ENCODE results near the gene SRSF11.

SRSF11 gene

DNA sequence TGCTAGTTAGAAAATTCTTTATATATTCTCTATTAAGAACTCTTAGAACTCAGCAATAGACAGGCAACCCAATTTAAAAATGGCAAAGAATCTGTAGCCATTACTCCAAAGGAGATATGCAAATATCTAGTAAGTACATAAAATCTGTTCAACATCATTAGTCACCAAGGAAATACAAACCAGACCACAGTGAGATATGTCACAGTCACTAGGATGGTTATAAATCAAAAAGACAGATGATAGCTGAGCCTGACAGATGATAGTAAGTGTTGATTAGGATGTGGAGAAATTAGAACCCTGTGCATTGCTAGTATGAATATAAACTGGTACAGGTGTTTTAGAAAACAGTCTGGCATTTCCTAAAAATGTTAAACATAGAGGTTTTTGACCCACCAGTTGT is 26.6 kb downstream of the SRSF11 start:
- Histone ChIP-seq H3K14ac (ENCODE audit: low read length) (no peak overlapping the region), H3K23ac (ENCODE audit: low read length) (no peak overlapping the region), H2AK5ac (ENCODE audit: low read length) (no peak overlapping the region), H3K4me1 (ENCODE audit: control insufficient read depth in 1 of 2, insufficient read depth in 2 of 2, low read length in 2 of 2) (no peaks in the 10 kb centered on the region), H2BK12ac (ENCODE audit: low read length) (no peak overlapping the region), H3K4me3 (ENCODE audit: low read depth, low read length) (no peak overlapping the region), H3K4ac (ENCODE audit: low read depth, low read length) (no peak overlapping the region), H4K8ac (ENCODE audit: low read depth, low read length) (no peak overlapping the region), H3K79me2 (ENCODE audit: control insufficient read depth, insufficient read depth, low read length, poor library complexity) (no peaks in the 10 kb centered on the region), H3K27ac (ENCODE audit: low read depth, low read length) (no peak overlapping the region), H2AFZ (ENCODE audit: insufficient read depth, low read length, poor library complexity) (no peak overlapping the region), H3K4me2 (ENCODE audit: low read length) (no peak overlapping the region), H3K36me3 (ENCODE audit: control insufficient read depth in 1 of 2, insufficient read depth in 2 of 2, low read length in 2 of 2) (peaks cover 10 to 20% of the 10 kb centered on the region in 2 experiments), H2BK5ac (ENCODE audit: low read depth, low read length, poor library complexity) (no peak overlapping the region), H3K18ac (ENCODE audit: low read length) (no peak overlapping the region), H3K79me1 (ENCODE audit: low read length) (no peaks in the 10 kb centered on the region), H2BK120ac (ENCODE audit: insufficient read depth, low read length, poor library complexity) (no peak overlapping the region), H3K9me3 (ENCODE audit: insufficient read depth, low read depth, low read length) (no peaks in the 10 kb centered on the region), H4K91ac (ENCODE audit: low read depth, low read length) (no peak overlapping the region), H4K12ac (ENCODE audit: low read depth, low read length) (no peak overlapping the region), H3K9ac (ENCODE audit: low read length) (no peak overlapping the region), H3K27me3 (ENCODE audit: insufficient read depth, low read length) (no peaks in the 10 kb centered on the region)
- no peak for DNase-seq

DNA sequence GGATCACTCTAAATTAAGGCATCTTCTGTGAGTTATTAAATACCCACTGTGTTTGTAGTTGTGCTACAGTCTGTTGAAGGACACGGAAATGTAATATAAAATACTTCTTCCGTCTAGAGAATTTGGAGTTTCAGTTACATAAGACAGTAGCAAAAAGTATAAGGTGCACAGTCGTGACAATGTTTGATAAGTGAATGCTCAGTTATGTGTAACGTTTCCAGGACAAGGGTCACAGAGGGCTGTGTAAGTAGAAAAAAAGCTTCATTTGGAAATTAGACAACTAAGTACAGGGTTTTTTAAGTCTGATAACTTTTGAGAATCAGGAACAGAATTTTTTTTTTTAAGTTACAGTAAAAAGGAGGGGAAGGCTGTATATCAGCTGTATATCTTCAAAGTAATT is 27.5 kb downstream of the SRSF11 start:
- no peaks in the 10 kb centered on the region for H3K4me1 ChIP-seq (ENCODE audit: control insufficient read depth in 1 of 2, insufficient read depth in 2 of 2, low read length in 2 of 2)
- H4K12ac ChIP-seq (ENCODE audit: low read depth, low read length) = no peak overlapping the region
- peaks cover 11 to 19% of the 10 kb centered on the region in 2 experiments for H3K36me3 ChIP-seq (ENCODE audit: control insufficient read depth in 1 of 2, insufficient read depth in 2 of 2, low read length in 2 of 2)
- no peak overlapping the region for H3K14ac ChIP-seq (ENCODE audit: low read length)
- H2BK120ac ChIP-seq (ENCODE audit: insufficient read depth, low read length, poor library complexity) = no peak overlapping the region
- no peak overlapping the region for H3K27ac ChIP-seq (ENCODE audit: low read depth, low read length)
- H3K27me3 ChIP-seq (ENCODE audit: insufficient read depth, low read length) = no peaks in the 10 kb centered on the region
- no peaks in the 10 kb centered on the region for H3K79me2 ChIP-seq (ENCODE audit: control insufficient read depth, insufficient read depth, low read length, poor library complexity)
- H4K8ac ChIP-seq (ENCODE audit: low read depth, low read length) = no peak overlapping the region
- no peak overlapping the region for H2BK12ac ChIP-seq (ENCODE audit: low read length)
- H3K79me1 ChIP-seq (ENCODE audit: low read length) = no peaks in the 10 kb centered on the region
- WGBS (ENCODE audit: extremely low coverage, insufficient coverage, insufficient read length) = no CpG with 5 or more reads among the region's 4 CpGs
- no peak overlapping the region for H3K4me2 ChIP-seq (ENCODE audit: low read length)
- no peak overlapping the region for H2BK5ac ChIP-seq (ENCODE audit: low read depth, low read length, poor library complexity)
- H3K4ac ChIP-seq (ENCODE audit: low read depth, low read length) = no peak overlapping the region
- H3K9me3 ChIP-seq (ENCODE audit: insufficient read depth, low read depth, low read length) = no peaks in the 10 kb centered on the region
- no peak overlapping the region for H3K18ac ChIP-seq (ENCODE audit: low read length)
- H3K4me3 ChIP-seq (ENCODE audit: low read depth, low read length) = no peak overlapping the region
- DNase-seq = no peak
- H2AK5ac ChIP-seq (ENCODE audit: low read length) = no peak overlapping the region
- no peak overlapping the region for H3K9ac ChIP-seq (ENCODE audit: low read length)
- no peak overlapping the region for H2AFZ ChIP-seq (ENCODE audit: insufficient read depth, low read length, poor library complexity)
- H3K23ac ChIP-seq (ENCODE audit: low read length) = no peak overlapping the region
- no peak overlapping the region for H4K91ac ChIP-seq (ENCODE audit: low read depth, low read length)

DNA sequence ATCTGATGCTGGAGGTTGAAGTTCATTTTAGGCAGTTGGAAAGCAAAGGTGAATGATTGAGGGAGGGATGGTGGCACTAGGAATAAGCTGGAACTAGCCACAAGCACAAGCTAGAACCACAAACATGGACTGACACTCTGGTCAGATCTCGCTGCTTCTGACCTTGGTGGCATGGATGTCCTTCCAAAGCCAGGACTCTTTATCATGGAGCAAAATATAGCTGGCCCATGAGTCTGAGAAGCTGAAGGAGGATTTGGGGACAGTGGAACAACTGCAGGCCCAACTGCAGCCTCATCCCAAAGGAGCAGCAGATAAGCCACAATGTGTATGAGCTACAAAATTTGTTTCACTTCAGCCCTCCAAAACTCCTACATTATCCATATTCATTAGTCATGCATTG is 35.5 kb downstream of the SRSF11 start:
- WGBS (ENCODE audit: extremely low coverage, insufficient coverage, insufficient read length) = no CpG with 5 or more reads among the region's 1 CpG
- Histone ChIP-seq H3K36me3 (ENCODE audit: control insufficient read depth in 1 of 2, insufficient read depth in 2 of 2, low read length in 2 of 2) (peaks cover 3% of the 10 kb centered on the region in 2 experiments), H4K12ac (ENCODE audit: low read depth, low read length) (no peak overlapping the region)

DNA sequence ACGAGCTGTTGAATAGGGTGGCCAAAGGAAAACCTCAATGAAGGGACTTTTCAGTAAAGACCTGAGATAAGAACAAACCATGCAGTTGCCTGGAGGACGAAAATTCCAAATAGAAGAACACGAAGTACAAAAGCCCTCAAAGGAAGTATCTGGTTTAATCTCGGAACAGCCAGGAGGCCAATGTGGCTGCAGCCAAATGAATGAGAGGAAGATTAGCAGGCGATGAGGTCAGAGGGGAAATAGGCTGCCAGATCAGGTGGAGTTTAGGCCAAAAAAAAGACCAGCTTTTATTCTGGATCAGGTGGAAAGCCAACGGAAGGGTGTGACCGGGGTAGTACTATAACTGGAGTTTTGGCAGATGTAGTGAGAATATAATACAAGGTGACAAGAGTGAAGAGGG is 43.7 kb downstream of the SRSF11 start:
- no peaks in the 10 kb centered on the region for H3K79me1 ChIP-seq (ENCODE audit: low read length)
- H3K79me2 ChIP-seq (ENCODE audit: control insufficient read depth, insufficient read depth, low read length, poor library complexity) = no peaks in the 10 kb centered on the region
- H3K4me1 ChIP-seq (ENCODE audit: control insufficient read depth in 1 of 2, insufficient read depth in 2 of 2, low read length in 2 of 2) = peaks cover 0 to 2% of the 10 kb centered on the region in 2 experiments
- H4K8ac ChIP-seq (ENCODE audit: low read depth, low read length) = no peak overlapping the region
- H3K36me3 ChIP-seq (ENCODE audit: control insufficient read depth in 1 of 2, insufficient read depth in 2 of 2, low read length in 2 of 2) = peaks cover 0 to 1% of the 10 kb centered on the region in 2 experiments
- no peak overlapping the region for H3K14ac ChIP-seq (ENCODE audit: low read length)
- no peak overlapping the region for H3K18ac ChIP-seq (ENCODE audit: low read length)
- H3K4me2 ChIP-seq (ENCODE audit: low read length) = no peak overlapping the region
- H3K27ac ChIP-seq (ENCODE audit: low read depth, low read length) = no peak overlapping the region
- no peak overlapping the region for H2AFZ ChIP-seq (ENCODE audit: insufficient read depth, low read length, poor library complexity)
- H3K27me3 ChIP-seq (ENCODE audit: insufficient read depth, low read length) = no peaks in the 10 kb centered on the region
- no peaks in the 10 kb centered on the region for H3K9me3 ChIP-seq (ENCODE audit: insufficient read depth, low read depth, low read length)
- no peak overlapping the region for H2BK5ac ChIP-seq (ENCODE audit: low read depth, low read length, poor library complexity)
- no peak overlapping the region for H3K4ac ChIP-seq (ENCODE audit: low read depth, low read length)
- H3K4me3 ChIP-seq (ENCODE audit: low read depth, low read length) = no peak overlapping the region
- no peak overlapping the region for H4K91ac ChIP-seq (ENCODE audit: low read depth, low read length)
- H2BK12ac ChIP-seq (ENCODE audit: low read length) = no peak overlapping the region
- H4K12ac ChIP-seq (ENCODE audit: low read depth, low read length) = no peak overlapping the region
- no peak overlapping the region for H2AK5ac ChIP-seq (ENCODE audit: low read length)
- no peak overlapping the region for H3K9ac ChIP-seq (ENCODE audit: low read length)
- WGBS (ENCODE audit: extremely low coverage, insufficient coverage, insufficient read length) = no CpG with 5 or more reads among the region's 7 CpGs
- no peak overlapping the region for H2BK120ac ChIP-seq (ENCODE audit: insufficient read depth, low read length, poor library complexity)
- no peak overlapping the region for H3K23ac ChIP-seq (ENCODE audit: low read length)
- no peak for DNase-seq

More for the DNA sequence above, 35.5 kb downstream of the SRSF11 start:
- Histone ChIP-seq H3K79me2 (ENCODE audit: control insufficient read depth, insufficient read depth, low read length, poor library complexity) (no peaks in the 10 kb centered on the region), H2AFZ (ENCODE audit: insufficient read depth, low read length, poor library complexity) (no peak overlapping the region), H4K8ac (ENCODE audit: low read depth, low read length) (no peak overlapping the region), H3K14ac (ENCODE audit: low read length) (no peak overlapping the region), H3K9me3 (ENCODE audit: insufficient read depth, low read depth, low read length) (no peaks in the 10 kb centered on the region), H3K27ac (ENCODE audit: low read depth, low read length) (no peak overlapping the region), H4K91ac (ENCODE audit: low read depth, low read length) (no peak overlapping the region), H3K4me2 (ENCODE audit: low read length) (no peak overlapping the region), H3K4me1 (ENCODE audit: control insufficient read depth in 1 of 2, insufficient read depth in 2 of 2, low read length in 2 of 2) (no peaks in the 10 kb centered on the region), H3K27me3 (ENCODE audit: insufficient read depth, low read length) (no peaks in the 10 kb centered on the region), H3K23ac (ENCODE audit: low read length) (no peak overlapping the region), H3K4ac (ENCODE audit: low read depth, low read length) (no peak overlapping the region), H2AK5ac (ENCODE audit: low read length) (no peak overlapping the region), H3K9ac (ENCODE audit: low read length) (no peak overlapping the region), H2BK12ac (ENCODE audit: low read length) (no peak overlapping the region), H3K18ac (ENCODE audit: low read length) (no peak overlapping the region), H2BK5ac (ENCODE audit: low read depth, low read length, poor library complexity) (no peak overlapping the region), H2BK120ac (ENCODE audit: insufficient read depth, low read length, poor library complexity) (no peak overlapping the region), H3K4me3 (ENCODE audit: low read depth, low read length) (no peak overlapping the region), H3K79me1 (ENCODE audit: low read length) (no peaks in the 10 kb centered on the region)
- no peak for DNase-seq

Data from trophoblast cell (in vitro differentiated cells and primary cell).